Caco-2 (cell line): ENCODE measurements around the gene CWC22. TPM values are rescaled to one million over a fixed set of nuclear protein-coding genes. Genes with fewer than 3 reads are reported as not detected.

Source experiments
- BruUV-seq: library from RNA; stranded (reverse); fragments of 400-500 nt; replicated peaks from 2 replicates; lab custom pipeline; 2021; lab: Mats Ljungman, UMichigan
- CTCF ChIA-PET: fragments of 300-600 bp; sonication (Branson Sonifier 250); formaldehyde crosslinking; loops from one replicate; lab custom pipeline; 2022; ENCODE audit warnings: antibody characterized with exemption; lab: Charles Lee
- POLR2A ChIA-PET: fragments of 300-600 bp; sonication (Branson Sonifier 250); formaldehyde crosslinking; loops from one replicate; lab custom pipeline; 2022; ENCODE audit warnings: antibody characterized with exemption; lab: Charles Lee
- DNase-seq, 2 experiments: peaks; one replicate each; pipeline versions ENCODE4 v3.0.0 to v3.0.0-alpha.2; 2020 to 2022
- H3K27me3 ChIP-seq: replicated peaks from 2 replicates; pipeline ENCODE4 v1.6.0; 2011; ENCODE audit warnings: low read length; ENCODE audit not compliant: control insufficient read depth, insufficient read depth
- H3K36me3 ChIP-seq: 2 replicates; pipeline ENCODE4 v1.5.1; 2011; ENCODE audit warnings: low read length; ENCODE audit not compliant: control insufficient read depth, insufficient read depth
- H3K4me1 ChIP-seq: fragments of 250-450 bp; sonication (Bioruptor Pico); 2 replicates; pipeline ENCODE4 v1.5.1; 2020; ENCODE audit warnings: mild to moderate bottlenecking
- H3K4me3 ChIP-seq: 2 replicates; pipeline ENCODE4 v1.5.1; 2011; ENCODE audit warnings: low read depth, mild to moderate bottlenecking, control low read depth, low read length
- H3K9me3 ChIP-seq: fragments of 250-450 bp; sonication (Bioruptor Pico); 2 replicates; pipeline ENCODE4 v1.5.1; 2020; ENCODE audit warnings: mild to moderate bottlenecking, moderate library complexity
- H3K27ac Mint-ChIP-seq: one replicate; pipeline ENCODE4 v1.8.0; 2022; ENCODE audit warnings: mixed read lengths; ENCODE audit not compliant: unreplicated experiment
- H3K27me3 Mint-ChIP-seq: one replicate; pipeline ENCODE4 v1.8.0; 2022; ENCODE audit warnings: mixed read lengths; ENCODE audit not compliant: insufficient read depth, unreplicated experiment
- H3K36me3 Mint-ChIP-seq: one replicate; pipeline ENCODE4 v1.8.0; 2022; ENCODE audit warnings: mild to moderate bottlenecking, mixed read lengths; ENCODE audit not compliant: insufficient read depth, unreplicated experiment
- H3K4me1 Mint-ChIP-seq: one replicate; pipeline ENCODE4 v1.8.0; 2022; ENCODE audit warnings: low read depth, mixed read lengths; ENCODE audit not compliant: unreplicated experiment
- H3K4me3 Mint-ChIP-seq: one replicate; pipeline ENCODE4 v1.8.0; 2022; ENCODE audit warnings: mild to moderate bottlenecking, moderate library complexity, mixed read lengths; ENCODE audit not compliant: unreplicated experiment
- H3K9me3 Mint-ChIP-seq: one replicate; pipeline ENCODE4 v1.8.0; 2022; ENCODE audit warnings: mixed read lengths; ENCODE audit not compliant: unreplicated experiment
- intact Hi-C: fragments of 100-400 bp; cut with micrococcal nuclease; formaldehyde crosslinking; loops from one replicate; pipeline ENCODE4 v1.10.0; 2022; ENCODE audit not compliant: unreplicated experiment
- total RNA-seq: library from RNA; stranded (reverse); gene quantifications from 2 replicates; pipeline ENCODE4 v1.2.3, GENCODE V29; 2022
- TF ChIP-seq, protein P1 (sequence below), 2 experiments: fragments of 200-600 bp in 1 of 2; IDR thresholded peaks; 1 replicate in 1 of 2; 2 replicates in 1 of 2; pipeline versions ENCODE4 v1.5.1 to v1.8.0; 2011 to 2022; ENCODE audit warnings: antibody characterized with exemption in 1 of 2, control low read depth in 1 of 2, inconsistent platforms in 1 of 2, low read depth in 1 of 2, low read length in 1 of 2, mild to moderate bottlenecking in 1 of 2, moderate library complexity in 1 of 2; ENCODE audit not compliant: insufficient read depth in 1 of 2, severe bottlenecking in 1 of 2, unreplicated experiment in 1 of 2

CWC22 gene
- total RNA-seq, 1 experiment from 2014 or later, result 20.3 TPM

DNA sequence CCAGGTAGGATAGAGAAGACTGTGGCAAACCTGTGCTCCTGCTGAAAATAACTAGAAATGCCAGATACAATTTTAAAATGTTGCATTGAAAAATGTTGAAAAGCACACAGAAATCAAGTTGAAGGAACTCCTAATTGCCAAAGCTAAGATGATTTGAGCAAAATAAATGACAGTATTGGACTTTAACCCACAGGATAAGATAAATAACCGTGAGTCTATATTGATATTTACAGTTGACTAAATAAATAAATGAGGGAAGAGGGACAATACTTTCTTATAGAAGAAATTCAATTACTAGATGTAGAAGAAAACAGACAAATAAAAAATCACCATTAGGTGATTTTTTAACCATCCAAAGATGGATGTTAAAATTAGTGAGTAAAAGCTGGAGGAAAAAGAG, 59.0 kb downstream of the CWC22 start:
- Mint-ChIP-seq H3K4me1 (peaks cover 7% of the 10 kb centered on the region), H3K27ac (no peak overlapping the region), H3K27me3 (no peaks in the 10 kb centered on the region), H3K9me3 (no peaks in the 10 kb centered on the region), H3K36me3 (peaks cover 36% of the 10 kb centered on the region), H3K4me3 (no peak overlapping the region)
- Histone ChIP-seq H3K27me3 (no peaks in the 10 kb centered on the region), H3K36me3 (no peaks in the 10 kb centered on the region; the same call in 1 of the 2 replicates), H3K4me3 (no peak overlapping the region), H3K4me1 (no peaks in the 10 kb centered on the region), H3K9me3 (no peaks in the 10 kb centered on the region)
- ChIA-PET POLR2A (no interaction called here), CTCF (interaction anchor here (0.7 kb wide), 1 partner anchor 1297 kb away, joined by 6 read pairs; no protein-coding TSS in a partner anchor)
- TF ChIP-seq, protein P1, sequence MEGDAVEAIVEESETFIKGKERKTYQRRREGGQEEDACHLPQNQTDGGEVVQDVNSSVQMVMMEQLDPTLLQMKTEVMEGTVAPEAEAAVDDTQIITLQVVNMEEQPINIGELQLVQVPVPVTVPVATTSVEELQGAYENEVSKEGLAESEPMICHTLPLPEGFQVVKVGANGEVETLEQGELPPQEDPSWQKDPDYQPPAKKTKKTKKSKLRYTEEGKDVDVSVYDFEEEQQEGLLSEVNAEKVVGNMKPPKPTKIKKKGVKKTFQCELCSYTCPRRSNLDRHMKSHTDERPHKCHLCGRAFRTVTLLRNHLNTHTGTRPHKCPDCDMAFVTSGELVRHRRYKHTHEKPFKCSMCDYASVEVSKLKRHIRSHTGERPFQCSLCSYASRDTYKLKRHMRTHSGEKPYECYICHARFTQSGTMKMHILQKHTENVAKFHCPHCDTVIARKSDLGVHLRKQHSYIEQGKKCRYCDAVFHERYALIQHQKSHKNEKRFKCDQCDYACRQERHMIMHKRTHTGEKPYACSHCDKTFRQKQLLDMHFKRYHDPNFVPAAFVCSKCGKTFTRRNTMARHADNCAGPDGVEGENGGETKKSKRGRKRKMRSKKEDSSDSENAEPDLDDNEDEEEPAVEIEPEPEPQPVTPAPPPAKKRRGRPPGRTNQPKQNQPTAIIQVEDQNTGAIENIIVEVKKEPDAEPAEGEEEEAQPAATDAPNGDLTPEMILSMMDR (IDR thresholded peaks at IDR 0.05; ENCODE audit: insufficient read depth in 1 of 2, low read depth in 1 of 2, low read length in 1 of 2, severe bottlenecking in 1 of 2, unreplicated experiment in 1 of 2), result no peak
- no TSS peak for BruUV-seq
- intact Hi-C loops, result no loop called here
- no peak for DNase-seq

DNA sequence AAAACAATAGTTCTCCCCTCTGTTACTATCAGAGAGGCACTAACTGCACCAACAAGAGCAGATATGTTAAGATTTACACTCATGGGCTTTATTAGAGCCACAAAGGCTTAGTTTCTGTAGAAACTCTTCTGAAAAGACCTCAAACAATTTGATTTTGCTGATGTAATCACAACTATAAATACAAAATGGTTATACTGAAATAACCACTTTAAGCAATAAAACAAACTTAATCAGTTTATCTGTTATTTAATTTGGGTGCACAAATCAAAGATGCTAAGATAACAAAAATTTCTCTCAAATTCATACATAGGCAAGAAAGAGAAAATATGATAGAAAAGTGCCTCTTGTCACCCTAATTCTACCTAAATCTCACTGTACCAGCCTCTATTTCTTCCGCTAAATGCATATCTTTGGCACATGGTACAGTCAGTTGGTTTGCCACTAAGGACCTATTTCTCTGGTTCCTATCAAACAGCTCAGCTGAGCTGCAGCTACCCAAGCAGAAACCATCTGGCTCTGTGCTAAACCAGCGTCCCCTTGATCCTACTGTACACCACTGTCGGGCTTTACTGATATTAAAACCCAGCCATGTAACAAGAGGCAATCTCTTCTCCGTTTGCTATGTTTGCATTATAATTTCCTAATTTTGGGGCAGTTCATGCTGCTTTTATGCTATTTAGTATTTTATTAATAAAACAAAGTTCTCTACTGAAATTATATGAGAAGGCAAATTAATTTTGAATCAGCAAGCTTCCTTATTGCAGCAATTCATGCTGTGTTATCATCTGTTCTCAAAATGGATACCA, 60.1 kb downstream of the CWC22 start:
- peaks cover 7% of the 10 kb centered on the region for H3K4me1 Mint-ChIP-seq
- Histone ChIP-seq H3K9me3 (no peaks in the 10 kb centered on the region), H3K27me3 (no peaks in the 10 kb centered on the region), H3K36me3 (no peaks in the 10 kb centered on the region; the same call in 1 of the 2 replicates), H3K4me3 (no peak overlapping the region), H3K4me1 (no peaks in the 10 kb centered on the region)
- POLR2A ChIA-PET, result no interaction called here
- intact Hi-C loops, result no loop called here
- H3K9me3 Mint-ChIP-seq, result no peaks in the 10 kb centered on the region
- no peaks in the 10 kb centered on the region for H3K27me3 Mint-ChIP-seq
- TF ChIP-seq, protein P1 (IDR thresholded peaks at IDR 0.05; ENCODE audit: insufficient read depth in 1 of 2, low read depth in 1 of 2, low read length in 1 of 2, severe bottlenecking in 1 of 2, unreplicated experiment in 1 of 2), result no peak
- H3K27ac Mint-ChIP-seq, result no peak overlapping the region
- DNase-seq, result no peak
- peaks cover 34% of the 10 kb centered on the region for H3K36me3 Mint-ChIP-seq
- H3K4me3 Mint-ChIP-seq, result no peak overlapping the region
- BruUV-seq, result no TSS peak
- CTCF ChIA-PET, result no interaction called here

DNA sequence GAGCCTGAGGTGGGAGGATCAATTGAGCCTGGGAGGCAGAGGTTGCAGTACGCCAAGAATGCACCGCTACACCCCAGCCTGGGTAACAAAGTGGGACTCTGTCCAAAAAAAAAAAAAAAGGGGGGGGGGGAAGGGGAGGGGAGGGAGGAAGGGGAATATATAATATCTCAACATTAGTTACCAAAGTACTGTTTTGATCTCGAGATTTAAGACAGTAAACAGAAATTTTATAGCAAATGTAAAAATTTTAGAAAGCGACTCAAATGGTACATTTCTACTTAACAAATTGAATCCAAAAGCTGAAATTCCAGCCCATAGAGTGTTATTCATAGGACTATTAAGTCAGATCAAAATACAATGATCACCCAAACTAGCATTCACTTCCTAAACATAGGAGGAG, 60.8 kb downstream of the CWC22 start:
- no peaks in the 10 kb centered on the region for H3K27me3 Mint-ChIP-seq
- TF ChIP-seq, protein P1 (IDR thresholded peaks at IDR 0.05; ENCODE audit: insufficient read depth in 1 of 2, low read depth in 1 of 2, low read length in 1 of 2, severe bottlenecking in 1 of 2, unreplicated experiment in 1 of 2), result no peak
- peaks cover 28% of the 10 kb centered on the region for H3K36me3 Mint-ChIP-seq
- Histone ChIP-seq H3K4me3 (no peak overlapping the region), H3K36me3 (no peaks in the 10 kb centered on the region; the same call in 1 of the 2 replicates), H3K9me3 (no peaks in the 10 kb centered on the region), H3K27me3 (no peaks in the 10 kb centered on the region), H3K4me1 (no peaks in the 10 kb centered on the region)
- ChIA-PET POLR2A (no interaction called here), CTCF (no interaction called here)
- no TSS peak for BruUV-seq
- intact Hi-C loops, result no loop called here
- H3K4me3 Mint-ChIP-seq, result no peak overlapping the region
- H3K27ac Mint-ChIP-seq, result no peak overlapping the region
- H3K9me3 Mint-ChIP-seq, result no peaks in the 10 kb centered on the region
- DNase-seq, result no peak
- peaks cover 7% of the 10 kb centered on the region for H3K4me1 Mint-ChIP-seq
